GM19467 (cell line): ENCODE data around the gene BTNL8.

Experiments used
- ATAC-seq: cut with Tn5 transposase; IDR thresholded peaks from one replicate; pipeline ENCODE4 v1.9.1; 2021; ENCODE audit warnings: mild to moderate bottlenecking, moderate library complexity; ENCODE audit not compliant: unreplicated experiment

The BTNL8 gene

DNA sequence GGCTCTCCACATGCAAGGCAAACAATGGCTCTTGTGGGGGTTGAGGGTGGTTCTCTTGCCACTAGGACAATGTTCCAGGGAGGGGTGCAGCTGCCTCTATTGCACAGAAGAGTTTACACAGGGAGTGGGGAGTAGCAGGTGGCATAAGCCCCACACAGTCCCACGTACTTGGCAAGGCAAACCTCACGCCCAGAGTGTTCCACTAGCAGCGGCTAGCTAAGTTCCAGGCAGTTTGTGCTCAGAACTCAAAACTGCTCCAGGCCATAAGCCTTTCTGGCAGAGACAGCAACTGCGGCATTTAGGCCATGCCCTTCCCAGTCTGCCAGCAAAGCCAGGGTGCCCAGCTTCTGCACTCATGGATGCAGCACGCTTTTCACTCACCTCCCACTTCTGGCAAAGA lies 60.7 kb downstream of the BTNL8 start:
- no peak for ATAC-seq

DNA sequence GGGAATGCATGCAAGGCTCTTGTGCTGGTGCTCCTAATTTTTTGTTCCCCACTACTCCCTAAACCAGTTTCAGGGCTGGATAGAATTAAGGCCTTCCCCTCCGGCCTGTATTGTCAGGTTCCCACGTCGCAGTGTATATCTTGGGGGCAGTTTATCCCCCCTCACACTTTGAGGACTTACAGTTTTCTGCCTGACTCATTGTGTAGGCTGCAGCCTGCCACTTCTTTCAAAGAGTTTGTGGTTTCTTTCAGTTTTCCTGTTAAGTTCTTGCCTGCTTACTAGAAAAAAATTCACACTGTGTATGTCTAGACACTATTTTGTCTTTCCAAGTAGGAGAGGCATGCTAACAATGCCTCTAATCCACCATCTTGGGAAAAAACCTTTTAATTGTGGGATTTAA lies 61.2 kb downstream of the BTNL8 start:
- no peak for ATAC-seq

DNA sequence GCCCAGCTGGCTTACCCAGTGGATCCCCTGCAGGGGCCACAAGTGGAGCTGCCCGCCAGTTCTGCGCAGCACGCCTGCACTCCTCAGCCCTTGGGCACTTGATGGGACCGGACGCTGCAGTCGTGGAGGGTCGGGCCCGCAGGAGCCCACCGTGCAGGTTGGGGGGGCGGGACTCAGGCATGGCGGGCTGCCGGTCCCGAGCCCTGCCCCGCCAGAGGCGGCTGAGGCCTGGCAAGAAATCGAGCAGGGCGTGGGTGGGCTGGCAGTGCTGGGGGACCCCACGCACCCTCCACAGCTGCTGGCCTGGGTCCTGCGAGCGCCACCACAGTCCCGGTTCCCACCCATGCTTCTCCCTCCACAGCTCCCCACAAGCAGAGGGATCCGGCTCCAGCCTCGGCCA lies 70.4 kb downstream of the BTNL8 start:
- no peak for ATAC-seq

DNA sequence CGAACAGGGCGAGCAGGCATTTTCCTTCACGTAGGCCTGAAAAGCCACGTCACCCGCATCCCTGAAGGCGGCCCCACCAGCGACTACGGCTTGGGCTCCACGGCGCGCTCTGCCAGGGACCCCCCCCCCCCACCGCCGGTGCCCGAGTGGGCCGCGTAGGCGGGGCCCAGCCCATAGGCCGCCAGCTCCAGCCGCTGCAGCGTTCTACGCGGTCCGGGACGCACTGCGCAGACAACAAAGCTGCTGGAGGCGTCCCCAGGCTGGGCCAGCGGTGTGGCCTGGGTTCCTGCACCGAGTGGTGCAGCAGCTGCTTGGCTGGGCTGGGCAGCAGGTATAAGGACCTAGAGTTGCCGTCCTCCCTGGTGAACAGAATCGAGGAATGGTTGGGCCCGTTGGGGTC lies 71.4 kb downstream of the BTNL8 start:
- ATAC-seq = no peak

DNA sequence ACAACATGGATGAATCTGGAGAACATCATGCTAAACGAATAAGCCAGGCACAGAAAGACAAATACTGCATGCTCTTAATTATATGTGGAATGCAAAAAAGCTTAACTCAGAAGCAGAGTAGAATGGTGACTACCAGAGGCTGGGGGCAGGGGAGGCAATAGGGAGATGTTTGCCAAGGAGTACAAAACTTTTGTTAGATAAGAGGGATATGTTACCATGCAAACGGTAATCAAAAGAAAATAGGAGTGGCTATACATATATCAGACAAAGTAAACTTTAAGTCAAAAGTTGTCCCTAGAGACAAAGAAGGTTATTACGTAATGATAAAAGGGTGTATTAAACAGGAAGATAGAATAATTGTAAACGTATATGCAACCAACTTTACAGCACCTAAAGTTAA lies 71.9 kb downstream of the BTNL8 start:
- ATAC-seq = no peak

DNA sequence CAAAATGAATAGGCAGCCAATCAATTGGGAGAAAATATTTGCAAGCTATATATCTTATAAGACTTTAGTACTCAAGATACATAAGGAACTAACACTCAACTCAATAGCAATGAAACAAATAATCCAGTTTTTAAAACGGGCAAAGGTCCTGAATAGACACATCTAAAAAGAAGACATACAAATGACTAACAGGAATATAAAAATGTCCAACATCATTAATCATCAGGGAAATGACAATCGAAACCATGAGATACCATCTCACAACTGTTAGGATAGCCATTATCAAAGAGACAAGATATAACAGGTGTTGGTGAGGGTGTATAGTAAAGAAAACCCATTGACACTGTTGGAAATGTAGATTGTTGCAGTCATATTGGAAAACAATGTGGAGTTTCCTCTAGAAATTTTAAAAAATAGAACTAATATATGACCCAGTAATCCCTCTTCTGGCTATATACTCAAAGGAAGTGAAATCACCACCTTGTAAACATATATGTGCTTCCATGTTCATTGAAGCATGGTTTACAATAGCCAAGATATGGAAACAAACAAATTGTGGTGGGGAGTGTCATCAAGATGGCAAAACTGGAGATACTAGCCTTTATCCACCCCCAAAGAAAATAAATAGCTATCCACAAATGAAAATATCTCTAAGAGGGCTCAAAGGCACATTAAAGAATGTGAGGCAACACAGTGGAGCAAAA lies 75.8 kb downstream of the BTNL8 start:
- ATAC-seq = no peak

DNA sequence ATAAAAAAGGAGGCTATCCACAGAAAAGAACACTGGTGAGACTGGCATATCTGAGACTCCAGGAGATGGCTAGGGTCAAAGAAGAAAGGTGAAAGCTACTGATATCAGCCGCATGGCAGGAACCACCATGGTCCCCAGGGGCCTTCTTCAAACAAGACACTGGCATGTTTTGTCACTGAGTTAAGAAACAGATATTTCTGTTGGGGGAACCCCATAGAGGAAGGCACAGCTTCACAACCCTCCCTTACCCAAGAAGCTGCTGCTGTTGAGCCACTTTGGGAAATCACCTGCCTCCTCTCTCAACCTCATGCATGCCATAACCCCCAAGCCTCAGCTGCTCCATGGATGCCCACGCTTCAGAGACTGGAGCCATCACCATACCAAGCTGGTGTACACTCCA lies 76.4 kb downstream of the BTNL8 start:
- peak; percentile 81 for ATAC-seq

DNA sequence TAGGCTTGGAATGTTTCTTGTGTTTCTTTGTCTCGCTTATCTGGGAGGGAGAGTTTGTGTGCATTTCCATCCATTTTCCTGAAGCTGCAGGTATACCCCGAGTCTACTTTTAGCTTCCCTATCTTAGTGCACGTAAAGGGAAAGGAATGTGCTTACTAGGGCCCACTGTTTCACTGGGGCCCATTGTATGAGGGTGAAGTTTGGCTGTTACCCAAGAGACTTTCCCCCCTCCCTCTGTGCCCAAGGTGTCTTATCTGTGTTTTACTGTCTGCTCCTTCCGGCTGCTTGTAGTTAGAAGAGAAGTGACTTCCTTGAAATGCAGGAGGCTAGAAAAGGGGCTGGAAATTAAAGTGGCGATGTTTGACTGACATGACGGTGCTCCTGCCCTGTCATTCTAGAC lies 77.6 kb downstream of the BTNL8 start:
- ATAC-seq = no peak

DNA sequence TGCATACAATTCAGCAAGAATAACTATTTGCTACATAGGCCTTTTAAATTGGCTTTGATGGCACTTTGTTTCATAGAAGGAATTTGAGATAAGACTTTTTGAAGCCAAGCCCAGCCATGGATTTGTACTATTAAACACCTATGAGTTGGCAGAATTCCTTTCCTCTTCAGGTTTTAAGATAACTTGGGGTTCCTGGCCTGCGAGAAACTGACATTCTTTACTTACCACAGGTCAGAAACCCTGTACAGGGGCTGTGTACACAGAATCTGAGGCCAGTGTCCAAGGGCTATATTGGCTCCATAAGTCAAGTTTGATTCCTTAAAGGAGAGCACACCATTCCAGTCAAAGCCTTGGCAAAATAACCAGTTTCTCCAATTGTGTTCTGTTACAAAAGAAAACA lies 78.9 kb downstream of the BTNL8 start:
- ATAC-seq = no peak

DNA sequence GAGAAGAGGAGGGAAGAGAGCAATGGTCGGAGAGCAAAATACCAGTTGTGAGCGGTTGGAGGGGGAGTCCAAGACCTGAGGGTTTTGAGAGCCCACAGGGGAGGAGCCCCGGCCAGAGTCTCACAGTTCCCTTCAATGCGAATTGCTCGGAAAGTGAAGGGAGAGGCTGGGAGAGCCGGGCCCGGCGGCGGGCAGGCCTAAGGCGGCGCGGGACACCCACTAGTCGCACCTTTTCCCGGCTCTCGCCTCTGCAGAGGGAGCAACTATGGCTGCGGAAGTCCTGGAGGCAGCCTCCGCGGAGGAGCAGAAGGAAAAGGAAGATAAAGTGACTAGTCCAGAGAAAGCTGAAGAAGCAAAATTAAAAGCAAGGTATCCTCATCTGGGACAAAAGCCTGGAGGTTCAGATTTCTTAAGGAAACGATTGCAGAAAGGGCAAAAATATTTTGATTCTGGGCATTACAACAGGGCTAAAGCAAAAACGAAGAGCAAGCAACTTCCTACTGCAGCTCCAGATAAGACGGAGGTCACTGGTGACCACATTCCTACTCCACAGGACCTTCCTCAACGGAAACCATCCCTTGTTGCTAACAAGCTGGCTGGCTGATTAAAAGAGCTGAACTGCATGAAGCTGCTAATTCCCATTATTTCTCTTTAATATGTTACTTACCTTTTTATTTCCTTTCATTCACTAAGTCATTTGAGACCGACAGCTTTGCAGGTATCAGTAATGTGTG lies 83.2 kb downstream of the BTNL8 start:
- ATAC-seq = no peak

DNA sequence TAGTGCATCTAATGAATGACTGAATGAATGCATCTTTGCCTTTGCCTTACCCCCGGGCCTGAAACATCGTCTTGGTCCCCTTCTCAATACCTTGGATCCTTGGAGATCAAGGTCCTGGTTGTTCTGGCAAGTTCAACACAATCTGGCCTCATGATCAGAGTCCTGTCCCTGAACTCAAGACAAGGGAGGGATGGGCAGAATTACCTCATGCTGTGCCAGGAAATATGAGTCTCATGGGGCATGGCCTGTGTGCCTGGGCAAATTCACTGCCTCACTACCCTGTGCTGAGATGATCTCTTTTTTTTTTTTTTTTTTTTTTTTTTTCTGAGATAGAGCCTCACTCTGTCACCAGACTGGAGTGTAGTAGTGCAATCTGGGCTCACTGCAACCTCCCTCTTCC lies 89.1 kb downstream of the BTNL8 start:
- ATAC-seq = no peak

DNA sequence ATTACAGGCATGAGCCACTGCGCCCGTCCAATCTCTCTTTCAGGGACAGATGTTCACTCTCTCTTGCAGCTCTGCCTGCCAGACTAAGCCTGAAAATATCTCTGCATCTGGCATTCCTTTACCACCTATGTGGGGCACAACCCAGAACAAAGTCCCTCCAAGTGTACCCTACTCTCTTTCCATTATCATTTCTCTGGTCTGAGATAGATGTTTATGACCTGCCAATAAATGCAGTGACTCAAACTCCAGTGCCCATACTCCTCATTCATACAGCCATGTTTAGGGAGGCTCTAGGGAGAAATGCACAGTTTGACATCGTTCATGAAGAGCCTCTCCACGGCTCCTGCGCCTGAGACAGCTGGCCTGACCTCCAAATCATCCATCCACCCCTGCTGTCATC lies 89.6 kb downstream of the BTNL8 start, which contains the start of gene BTNL3:
BTNL3 (plus strand) TSS at position 255 of the 400 bp plus-strand sequence. CDS start 183 bp downstream, outside the sequence.
- ATAC-seq = no peak

DNA sequence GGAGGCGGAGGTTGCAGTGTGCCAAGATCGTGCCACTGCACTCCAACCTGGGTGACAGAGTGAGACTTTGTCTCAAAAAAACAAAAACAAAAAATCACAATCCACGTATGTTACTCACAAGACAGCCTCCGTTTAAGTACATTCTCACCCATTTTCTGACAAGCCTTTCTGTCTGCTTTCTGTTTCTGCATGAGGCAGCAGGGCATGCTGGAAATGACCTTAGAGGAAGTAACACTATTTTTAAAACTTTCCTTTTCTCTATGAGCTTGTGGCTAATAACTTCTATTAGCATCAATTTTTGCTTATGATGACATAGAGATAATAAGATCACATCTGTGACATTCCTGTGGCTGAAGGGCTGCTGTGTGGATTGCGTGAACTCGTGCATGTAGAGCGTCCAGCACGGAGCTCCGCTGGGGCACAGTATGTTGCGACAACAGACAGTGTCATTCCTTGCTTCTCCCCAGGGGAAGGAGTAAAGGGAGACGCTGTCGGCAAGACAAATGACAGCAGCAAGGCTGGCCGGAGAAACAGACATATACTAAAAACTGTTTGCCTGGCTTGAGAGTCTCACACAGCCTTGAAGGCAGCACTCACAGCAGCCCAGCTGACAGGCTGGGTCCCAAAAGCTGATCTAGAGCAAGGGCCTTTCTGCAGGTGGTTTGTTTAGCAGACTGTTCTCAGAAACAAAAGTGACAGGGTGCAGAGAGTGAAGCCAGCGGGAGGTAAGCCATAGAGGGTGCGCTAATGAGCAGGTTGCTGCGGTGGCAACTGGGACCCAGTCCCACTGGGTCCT lies 91.3 kb downstream of the BTNL8 start:
- ATAC-seq = no peak

DNA sequence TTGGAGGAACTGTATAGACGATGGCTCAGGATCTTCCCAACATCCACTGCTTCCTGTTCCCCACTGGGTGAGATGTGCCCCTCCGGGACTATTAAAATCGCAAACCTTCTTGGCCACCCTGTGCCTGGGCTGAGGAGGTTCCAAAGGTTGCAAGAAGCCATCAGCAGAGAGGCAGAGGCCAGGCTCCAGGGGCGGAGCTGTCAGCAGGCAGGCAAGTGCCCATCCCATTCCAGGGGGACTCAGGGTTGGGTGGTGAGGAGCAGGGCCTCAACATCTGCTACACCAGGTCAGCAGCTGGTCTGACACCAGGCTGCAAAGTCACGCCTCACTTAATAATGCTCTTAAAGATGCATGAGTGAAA lies 91.9 kb downstream of the BTNL8 start:
- no peak for ATAC-seq
